ENCODE measurements around the gene LCE7A.

LCE7A gene

DNA sequence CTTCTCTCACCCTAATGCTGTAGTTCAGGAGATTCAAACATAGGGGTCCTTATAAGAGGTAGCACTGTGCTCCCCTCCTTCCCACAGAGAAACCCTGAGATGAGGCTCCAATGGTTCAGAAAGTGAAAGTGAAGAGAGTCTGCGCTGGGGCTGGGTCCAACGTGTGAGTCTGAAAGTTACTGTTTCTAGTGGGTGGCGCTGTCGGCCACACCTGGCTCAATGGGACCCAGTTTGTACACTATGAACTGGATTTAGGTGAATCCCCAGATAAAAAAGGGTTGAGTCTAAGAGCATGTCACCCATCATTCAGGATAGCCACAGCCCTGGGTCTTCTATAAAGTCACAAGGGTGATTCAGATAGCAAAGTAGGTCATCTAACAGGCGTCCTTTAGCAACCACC, 21.1 kb downstream of the LCE7A start:
- ATAC-seq: no peak

DNA sequence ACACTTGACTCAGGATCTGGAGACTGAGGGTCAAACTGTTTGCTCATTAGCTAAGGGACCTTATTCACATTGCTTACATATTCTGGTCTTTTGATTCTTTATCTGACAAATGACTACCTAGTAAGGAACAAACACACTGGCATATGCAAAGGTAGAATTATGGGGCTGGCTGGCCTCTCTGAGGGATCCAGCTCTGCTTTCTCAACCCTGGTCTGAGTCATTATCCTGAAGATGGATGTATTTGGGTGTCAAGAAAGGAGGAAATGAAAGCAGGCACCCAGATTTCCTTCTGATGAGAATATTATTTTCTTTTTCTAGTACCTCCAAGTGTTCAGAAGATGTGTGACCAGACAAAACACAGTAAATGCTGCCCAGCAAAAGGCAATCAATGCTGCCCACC, 24.3 kb downstream of the LCE7A start:
- no peak for ATAC-seq

DNA sequence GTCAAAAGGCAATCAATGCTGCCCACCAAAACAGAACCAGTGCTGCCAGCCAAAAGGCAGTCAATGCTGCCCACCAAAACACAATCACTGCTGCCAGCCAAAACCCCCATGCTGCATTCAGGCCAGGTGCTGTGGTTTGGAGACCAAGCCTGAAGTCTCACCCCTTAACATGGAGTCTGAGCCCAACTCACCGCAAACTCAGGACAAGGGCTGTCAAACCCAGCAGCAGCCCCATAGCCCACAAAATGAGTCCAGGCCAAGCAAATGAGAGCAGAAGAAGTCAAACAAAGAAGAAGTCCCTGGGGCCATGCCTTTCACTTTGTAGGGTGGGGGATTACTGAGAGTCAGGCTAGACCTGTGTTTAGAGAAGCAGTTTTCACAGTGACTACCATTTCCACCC, 24.7 kb downstream of the LCE7A start:
- ATAC-seq: no peak

DNA sequence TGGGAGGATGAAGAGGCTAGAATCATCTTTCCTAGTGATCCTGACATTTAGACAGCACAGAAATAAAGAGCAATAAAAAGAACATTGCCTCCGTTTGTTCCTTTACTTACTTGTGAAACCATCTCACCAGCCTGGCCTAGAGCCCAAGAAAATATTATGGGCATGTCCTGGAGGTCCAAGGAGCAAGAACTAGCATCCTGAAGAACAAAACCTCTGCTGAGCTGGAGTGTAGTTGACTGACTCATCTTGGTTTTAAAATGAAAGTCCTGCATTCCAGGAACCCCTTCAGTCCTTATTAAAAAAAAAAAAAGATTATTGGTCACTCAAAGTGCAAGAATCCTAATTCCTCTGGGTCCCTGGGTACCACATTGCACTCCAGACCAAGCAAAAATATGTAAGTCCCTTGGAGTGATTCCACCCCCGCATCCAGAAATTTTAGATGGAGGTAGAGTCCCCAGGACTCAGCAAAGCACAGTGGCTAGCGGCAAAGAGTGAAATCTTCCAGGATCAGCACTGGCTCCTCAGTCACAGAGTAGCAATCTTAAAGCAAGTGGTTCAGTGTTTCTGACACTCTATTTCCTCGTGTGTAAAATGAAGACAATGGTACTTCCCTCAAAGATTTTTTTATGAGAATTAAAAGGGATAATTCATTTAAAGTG, 25.3 kb downstream of the LCE7A start:
- ATAC-seq: no peak

DNA sequence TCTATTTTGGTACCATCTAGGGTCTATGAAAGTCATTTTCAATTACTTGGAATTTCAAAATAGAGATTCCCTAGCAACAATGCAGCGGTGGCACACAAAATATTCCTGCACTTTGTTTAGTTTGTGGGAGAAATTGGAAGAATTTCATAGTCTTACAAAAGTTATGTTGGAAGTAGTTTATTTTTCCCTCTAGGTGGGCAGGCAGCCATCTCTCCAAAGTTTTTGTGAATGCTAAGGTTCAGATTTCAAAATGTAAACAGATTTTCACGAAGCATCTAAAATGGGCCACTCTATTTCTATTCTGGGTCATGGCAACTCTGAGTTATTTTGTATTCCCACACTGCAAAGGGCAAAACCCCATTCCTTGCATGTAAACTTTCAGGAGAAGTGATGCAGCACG, 26.3 kb downstream of the LCE7A start:
- ATAC-seq: no peak

DNA sequence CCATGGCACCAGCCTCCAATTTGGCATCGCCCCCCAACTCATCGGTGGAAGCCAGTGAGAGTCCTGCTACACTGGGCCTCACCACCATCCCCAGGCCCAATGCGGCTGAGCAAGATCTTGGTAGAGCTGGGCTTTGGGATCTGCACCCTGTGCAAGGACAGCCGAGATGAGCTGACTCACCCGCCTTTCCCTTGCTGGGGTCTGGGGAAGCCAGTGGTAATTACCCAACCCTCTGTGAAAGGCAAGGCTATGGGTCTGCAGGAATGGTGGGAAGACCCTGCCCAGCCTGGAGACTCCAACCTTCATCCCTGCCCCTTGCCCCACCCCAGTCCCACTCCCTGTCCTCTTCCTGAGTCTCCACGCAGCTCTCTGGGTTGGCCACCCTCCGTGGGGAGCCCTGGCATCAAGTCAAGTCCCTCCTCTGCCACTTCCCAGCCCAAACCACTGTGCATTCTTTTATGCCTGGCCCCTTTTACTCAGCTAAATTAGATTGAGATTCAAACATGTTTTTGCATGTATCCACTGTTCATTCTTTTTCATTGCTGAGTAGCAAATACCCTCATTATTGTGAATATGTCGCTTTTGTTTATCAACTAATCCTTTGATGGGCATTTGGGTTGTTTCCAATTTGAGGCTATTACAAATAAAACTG, 27.1 kb downstream of the LCE7A start:
- ATAC-seq: no peak

DNA sequence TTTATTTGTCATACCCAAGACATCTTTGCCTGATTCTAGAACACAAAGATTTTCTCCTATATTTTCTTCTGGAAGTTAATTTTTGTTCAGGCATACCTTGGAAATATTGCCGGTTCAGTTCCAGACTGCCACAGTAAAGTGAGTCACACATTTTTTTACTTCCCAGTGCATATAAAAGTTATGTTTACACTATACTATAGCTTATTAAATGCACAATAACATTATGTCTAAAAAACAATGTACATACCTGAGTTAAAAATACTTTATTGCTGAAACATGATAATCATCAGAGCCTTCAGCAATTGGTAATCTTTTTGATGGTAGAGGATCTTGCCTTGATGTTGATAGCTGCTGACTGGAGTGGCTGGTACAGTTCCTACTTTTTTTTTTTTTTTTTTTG, 28.3 kb downstream of the LCE7A start:
- ATAC-seq: no peak

DNA sequence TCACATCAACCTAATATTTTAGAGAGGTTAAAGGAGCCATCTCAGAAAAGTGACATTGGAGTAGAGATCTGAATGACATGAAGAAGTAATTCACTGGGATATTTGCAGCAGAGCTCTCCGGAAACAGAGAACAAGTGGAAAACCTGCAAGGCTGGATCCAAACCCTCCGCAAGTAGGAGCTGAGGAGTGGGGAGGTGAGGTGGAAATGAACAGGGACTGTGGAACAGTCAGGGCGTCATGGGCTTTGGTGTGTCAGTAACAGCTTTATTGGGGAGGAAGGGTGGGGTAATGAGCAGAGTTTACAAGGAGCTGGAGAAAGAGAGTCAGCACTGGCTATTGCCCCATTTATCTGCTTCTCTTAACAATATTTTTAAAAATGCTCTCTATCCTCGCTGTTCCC, 39.2 kb downstream of the LCE7A start:
- no peak for ATAC-seq

DNA sequence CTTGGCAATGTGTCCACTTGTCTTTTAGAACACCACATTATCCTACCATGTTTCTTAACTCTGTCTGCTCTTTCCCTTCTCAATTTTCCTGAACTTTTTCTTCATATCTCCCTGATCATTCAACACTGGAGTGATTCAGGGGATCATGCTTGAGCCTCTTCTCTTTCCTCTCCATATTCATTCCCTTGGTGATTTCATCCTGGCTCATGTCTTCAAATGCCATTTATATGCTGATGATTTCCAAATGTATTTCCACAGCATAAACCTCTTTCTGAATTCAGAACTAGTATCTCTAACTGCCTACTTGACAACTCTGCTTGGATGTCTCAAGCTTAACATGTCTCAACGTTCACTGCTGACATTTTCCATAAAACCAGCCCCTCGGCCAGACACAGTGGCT, 40.1 kb downstream of the LCE7A start:
- ATAC-seq: no peak

DNA sequence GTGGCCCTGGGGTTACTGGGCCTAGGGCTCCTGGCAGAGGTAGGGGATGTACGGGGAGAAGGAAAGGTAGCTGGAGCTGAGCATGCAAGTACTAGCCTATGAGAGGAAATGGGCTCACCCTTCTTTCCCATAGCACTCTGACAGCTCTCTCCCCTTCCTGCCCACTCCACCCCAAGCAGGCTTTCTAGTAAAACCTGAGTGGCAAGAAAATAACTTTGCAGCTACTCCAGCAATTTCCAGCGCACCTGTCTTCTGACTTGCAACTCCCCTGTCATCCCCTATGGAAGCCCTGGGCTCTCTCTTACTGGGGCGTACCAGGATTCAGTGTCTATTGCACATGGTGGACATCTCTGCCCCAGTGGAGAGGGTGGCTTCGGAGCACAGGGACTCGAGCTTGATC, 41.8 kb downstream of the LCE7A start:
- no peak for ATAC-seq

DNA sequence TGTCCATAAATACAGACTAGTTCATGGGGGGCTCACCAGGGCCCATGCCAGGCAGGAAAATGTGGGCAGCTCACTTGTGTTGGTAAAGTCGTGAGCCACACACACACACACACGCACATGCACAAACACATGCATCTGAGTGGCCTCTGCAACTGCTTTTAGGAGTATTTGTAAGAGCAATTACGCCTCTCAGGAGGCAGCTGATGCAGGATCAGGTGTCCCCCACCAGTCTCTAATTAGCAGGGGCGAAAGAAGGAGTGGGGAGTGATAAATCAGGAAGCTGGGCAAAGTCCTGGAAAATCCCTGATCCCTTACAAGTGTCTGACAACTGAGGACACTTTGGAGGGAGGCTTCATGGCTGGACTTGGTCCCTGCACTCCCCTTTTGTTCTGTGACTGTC, 42.8 kb downstream of the LCE7A start:
- no peak for ATAC-seq

DNA sequence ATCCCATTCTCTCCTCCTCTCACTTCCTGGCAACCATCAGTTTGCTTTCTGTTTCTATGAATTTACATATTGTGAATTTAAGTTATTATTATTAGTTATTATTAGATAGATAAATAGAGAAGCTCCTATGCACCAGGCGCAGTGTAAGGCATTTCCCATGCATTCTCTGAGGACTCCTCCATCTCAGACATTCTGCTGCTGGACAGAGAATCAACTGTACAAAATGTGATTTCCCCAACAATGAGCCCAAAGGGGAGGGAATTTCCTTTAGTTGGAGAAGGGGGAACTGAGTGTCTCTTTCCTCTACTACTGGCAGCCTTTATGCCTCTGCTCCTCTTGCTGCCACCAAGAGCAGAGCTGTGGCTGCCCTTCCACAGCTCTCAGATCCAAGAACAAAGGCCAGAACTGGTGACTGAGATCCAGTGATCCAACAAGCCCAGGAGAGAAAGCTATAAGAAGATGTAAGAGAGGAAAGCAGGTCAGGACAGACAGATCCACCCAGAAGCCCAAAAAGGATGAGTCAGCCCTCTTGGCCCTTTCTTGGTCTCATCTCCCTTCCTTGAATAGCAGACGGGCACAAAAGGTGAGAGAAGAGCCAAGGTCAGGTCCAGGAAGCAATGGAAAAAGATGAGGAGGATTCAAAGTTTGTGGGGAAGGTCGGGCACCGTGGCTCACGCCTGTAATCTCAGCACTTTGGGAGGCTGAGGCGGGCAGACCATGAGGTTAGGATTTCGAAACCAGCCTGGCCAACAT, 45.1 kb downstream of the LCE7A start:
- no peak for ATAC-seq

DNA sequence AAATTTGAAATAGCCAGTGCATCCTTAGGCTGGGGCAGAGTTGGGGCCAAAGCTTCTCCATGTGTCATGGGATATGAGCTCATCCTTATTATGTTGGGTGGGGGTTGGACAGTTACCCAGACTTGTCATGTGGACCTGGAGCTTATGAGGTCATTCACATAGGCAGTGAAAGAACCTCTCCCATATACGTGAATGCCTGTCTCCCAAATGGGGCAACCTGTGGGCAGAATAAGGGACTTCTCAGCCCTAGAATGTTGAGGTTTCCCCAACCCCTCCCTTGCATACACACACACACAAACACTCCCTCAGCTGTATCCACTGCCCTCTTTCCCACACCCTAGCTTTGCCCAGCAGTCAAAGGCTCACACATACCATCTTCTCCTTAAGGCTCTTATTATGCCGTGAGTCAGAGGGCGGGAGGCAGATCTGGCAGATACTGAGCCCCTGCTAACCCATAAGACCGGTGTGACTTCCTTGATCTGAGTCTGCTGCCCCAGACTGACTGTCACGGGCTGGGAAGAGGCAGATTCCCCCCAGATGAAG, 46.3 kb downstream of the LCE7A start:
- ATAC-seq: no peak

DNA sequence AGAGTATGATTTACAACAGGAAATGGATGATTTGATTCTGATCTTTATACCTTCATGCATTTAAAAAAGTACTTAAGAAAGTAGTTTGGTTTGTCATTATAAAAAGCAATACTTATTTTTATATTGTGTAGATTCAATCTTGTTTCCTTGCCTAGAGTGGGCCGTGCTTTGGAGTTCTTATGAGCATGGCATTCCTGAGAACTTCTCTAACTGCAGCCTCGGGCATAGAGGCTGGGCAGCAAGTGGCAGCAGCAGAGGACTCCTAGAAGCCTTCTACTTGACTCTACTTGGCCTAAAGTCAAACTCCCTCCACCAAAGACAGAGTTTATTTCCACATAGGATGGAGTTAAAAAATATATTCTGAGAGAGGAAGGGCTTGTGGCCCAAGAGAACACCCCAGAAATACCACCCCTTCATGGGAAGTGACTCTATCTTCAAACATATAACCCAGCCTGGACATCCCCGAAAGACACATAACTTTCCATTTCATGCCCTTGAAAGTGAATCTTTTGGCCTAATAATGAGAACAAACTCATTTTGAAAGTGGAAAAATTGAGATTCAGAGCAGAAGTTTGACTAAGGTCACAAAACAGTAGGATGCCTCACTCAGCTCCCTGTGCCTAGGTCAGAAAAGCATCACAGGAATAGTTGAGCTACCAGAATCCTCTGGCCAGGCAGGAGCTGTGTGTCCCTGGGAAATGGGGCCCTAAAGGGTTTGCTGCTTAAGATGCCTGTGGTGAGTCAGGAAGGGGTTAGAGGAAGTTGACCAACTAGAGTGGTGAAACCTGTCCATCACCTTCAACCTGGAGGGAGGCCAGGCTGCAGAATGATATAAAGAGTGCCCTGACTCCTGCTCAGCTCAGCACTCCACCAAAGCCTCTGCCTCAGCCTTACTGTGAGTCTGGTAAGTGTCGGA, 48.1 kb downstream of the LCE7A start, which contains the start of gene IVL:
Gene IVL, plus strand, starts transcription at position 861 of the 916 bp plus-strand sequence. CDS start 1,252 bp downstream, outside the sequence.
- ATAC-seq: no peak

DNA sequence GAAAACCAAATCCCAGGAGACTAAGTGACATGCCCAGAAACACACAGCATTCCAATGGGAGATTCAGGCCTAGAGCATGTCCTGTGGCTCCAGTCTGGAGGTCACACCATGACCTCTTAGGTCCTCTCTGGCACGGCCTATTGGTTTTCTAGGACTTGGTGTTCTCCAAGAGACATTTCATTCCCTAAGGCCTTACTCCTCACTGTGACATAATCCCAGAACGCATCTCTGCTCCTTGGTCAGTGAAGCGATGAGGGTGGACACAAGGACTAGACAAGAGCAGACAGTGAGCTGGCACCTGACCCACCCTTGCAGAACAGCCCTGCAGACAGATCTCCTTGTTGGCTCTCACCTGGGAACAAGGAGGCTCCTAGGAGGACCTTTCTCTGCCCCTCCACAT, 49.4 kb downstream of the LCE7A start:
- ATAC-seq: no peak
